GM19467 (cell line): Measurements from ENCODE around the gene KRTAP4-5.
"Not testable (repeated sequence)": the region's sequence is repeated elsewhere in the genome, so short reads cannot be mapped to it uniquely, and the experiment has no call there.

Source experiments
- ATAC-seq: cut with Tn5 transposase; IDR thresholded peaks from one replicate; pipeline ENCODE4 v1.9.1; 2021; ENCODE audit warnings: mild to moderate bottlenecking, moderate library complexity; ENCODE audit not compliant: unreplicated experiment

Gene KRTAP4-5

GRCh38 chr17:41147531-41148204, 2.0 kb downstream of the KRTAP4-5 start:
- no peak for ATAC-seq

DNA sequence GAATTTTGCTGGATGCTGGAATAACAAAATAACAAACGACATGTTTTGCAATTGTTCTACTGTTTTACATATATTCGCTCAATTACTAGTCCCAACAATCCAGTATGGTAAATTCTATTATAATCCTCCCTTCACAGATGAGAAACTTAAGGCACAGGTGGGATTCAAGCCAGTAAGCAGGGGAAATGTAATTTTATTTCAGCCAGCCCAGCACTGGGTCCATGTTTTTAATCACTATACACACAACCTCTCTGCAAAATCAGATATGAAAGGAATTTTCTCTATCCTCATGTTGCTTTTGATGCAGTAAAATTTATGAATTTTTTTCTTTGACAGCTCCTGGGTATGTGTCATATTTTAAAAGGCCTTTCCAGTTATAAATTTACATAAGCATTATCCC, 4.4 kb downstream of the KRTAP4-5 start:
- no peak for ATAC-seq

DNA sequence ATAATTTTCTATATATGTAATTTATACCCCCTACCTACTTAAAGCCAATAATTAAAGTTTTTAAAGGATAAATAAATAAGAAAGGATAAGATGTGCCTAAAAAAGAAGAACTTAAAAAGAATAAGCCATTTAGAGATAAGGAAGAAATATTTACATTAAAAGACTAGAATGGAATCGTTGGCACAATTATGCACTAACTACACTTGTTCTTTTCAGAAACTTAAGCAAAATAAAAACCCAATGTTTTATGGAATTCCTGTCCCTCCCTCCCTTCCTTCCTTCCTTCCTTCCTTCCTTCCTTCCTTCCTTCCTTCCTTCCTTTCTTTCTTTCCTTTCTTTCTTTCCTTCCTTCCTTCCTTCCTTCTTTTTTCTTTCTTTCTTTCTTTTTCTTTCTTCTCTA, 4.8 kb downstream of the KRTAP4-5 start:
- ATAC-seq, result no peak

DNA sequence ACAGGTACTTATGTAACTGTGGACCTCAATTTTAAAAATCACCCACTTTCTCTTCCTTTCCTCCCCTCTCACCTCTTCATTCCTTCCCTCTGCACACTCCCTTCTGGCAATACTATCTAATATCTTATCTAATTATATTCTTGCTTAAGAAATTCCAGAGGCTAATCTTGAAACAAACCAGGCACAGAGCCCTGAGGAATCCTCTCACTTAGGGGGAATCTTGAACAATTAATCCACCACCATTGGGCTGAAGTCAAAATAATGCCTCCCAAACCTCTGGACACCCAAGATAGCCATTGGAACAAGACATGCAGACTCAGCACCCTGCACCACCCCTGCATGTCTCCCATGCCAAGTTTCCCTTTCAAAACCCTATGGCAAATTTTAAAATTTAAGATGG, 8.3 kb downstream of the KRTAP4-5 start:
- ATAC-seq, result no peak

GRCh38 chr17:41140360-41141131, 9.1 kb downstream of the KRTAP4-5 start, which contains the start of gene KRTAP4-6:
KRTAP4-6 (minus strand) TSS chr17:41140544; CDS start chr17:41140487, 57 bp downstream.
- no peak for ATAC-seq

- ATAC-seq, result not testable (repeated sequence)
These were observed 9.8 kb downstream of the KRTAP4-5 start for GRCh38 chr17:41139865-41140264.

DNA sequence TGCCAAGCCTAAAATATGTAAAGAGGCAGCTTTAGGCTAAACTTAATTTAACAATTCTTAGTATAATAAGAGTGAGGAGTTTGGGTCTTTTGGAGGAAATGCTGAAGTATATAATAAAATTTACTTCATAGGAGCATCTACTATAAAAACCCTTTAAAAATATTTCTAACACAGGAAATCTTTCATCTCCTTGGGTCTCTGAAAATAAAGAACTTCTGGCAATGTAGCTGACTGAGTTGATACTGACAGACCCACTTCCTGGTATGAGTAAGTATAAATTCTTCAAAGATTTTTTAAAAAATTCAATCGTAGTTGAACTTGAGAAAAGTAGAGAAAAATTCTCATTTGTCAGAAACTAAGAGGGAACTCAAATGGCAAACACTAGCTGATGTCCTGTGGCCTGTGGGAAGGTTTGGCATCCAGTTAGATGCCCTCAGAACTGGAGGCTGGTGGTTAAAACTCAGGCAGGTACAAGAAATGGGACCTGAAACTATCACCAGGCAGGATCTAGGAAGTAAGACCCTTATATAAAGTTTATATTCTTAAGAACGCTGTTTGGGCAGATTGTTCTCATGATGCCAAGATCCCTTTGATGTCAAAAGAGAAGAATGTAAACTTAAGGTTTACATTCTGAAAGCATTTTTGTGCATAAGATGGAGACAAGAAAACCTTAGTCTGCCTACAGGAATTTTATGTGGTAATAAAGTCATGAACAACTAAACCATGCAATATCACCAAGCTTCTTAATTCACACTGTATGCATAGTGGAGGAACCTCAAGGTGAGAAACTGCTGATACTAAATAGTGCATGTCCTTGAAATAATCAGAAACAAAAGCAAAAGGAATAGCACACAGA, 15.5 kb downstream of the KRTAP4-5 start:
- no peak for ATAC-seq

DNA sequence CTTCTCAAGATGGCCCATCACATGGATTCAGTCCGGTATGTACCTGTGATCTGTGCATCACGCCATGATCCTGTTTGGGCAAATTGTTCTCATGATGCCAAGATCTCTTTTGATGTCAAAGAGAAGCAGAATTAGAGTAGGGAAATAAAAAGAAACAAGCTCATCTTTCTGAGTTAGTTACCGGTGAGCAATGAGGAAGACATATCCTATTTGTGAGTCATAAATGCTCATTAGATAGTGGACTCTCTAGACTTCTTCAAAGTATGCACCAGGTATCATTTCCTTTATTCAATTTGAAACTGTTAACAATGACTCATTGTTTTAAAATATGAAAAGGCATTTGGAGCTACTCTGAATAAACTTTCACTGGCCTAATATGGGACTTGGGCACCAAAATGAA, 17.6 kb downstream of the KRTAP4-5 start:
- ATAC-seq, result no peak

- no peak for ATAC-seq
These were observed 22.3 kb downstream of the KRTAP4-5 start for GRCh38 chr17:41127371-41127770.

- no peak for ATAC-seq
These were observed 23.2 kb downstream of the KRTAP4-5 start for GRCh38 chr17:41126412-41126811.

DNA sequence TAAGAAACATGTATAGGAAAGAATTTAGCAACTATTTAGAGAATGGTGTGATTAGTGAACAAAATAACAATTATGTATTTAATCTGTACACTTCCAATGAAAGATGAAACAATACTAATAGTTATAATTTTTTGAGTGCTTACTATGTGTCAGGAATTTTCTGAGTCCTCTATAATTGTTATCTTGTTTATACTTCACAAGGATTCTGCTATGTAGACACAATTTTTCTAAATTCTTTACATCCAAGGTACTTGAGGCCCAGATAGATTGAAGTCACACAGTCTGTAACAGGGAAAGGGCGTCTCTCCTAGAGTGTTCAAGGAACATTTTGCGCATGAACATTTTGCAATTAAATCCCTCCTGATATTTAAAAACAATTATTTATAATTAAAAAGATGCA, 24.6 kb downstream of the KRTAP4-5 start:
- ATAC-seq, result no peak

GRCh38 chr17:41123991-41124371, 25.6 kb downstream of the KRTAP4-5 start, which contains the start of gene KRTAP4-12:
KRTAP4-12 (minus strand) TSS chr17:41124182; CDS start chr17:41124122, 60 bp downstream.
- ATAC-seq, result not testable (repeated sequence)

- not testable (repeated sequence) for ATAC-seq
These were observed 26.2 kb downstream of the KRTAP4-5 start for GRCh38 chr17:41123292-41123990.

DNA sequence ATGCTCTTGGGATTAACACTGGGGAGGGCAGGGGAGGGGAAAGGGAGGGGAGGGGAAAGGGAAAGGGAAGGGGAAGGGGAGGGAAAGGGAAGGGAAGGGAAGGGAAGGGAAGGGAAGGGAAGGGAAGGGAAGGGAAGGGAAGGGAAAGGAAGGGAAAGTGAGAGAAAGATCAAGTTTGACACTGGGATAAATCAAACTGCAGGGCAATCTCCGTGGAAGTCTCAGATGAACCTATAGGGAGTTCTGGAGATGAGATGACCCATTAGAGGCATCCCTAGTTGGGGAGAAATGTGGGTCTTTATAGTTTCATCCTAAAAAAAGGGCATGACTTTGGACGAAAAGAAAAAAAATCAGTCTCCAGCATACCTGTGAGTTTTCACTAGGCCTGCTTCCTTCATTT, 27.9 kb downstream of the KRTAP4-5 start:
- no peak for ATAC-seq

- not testable (repeated sequence) for ATAC-seq
These were observed 29.6 kb downstream of the KRTAP4-5 start for GRCh38 chr17:41119696-41120690.

GRCh38 chr17:41118721-41119120, 30.9 kb downstream of the KRTAP4-5 start:
- no peak for ATAC-seq

DNA sequence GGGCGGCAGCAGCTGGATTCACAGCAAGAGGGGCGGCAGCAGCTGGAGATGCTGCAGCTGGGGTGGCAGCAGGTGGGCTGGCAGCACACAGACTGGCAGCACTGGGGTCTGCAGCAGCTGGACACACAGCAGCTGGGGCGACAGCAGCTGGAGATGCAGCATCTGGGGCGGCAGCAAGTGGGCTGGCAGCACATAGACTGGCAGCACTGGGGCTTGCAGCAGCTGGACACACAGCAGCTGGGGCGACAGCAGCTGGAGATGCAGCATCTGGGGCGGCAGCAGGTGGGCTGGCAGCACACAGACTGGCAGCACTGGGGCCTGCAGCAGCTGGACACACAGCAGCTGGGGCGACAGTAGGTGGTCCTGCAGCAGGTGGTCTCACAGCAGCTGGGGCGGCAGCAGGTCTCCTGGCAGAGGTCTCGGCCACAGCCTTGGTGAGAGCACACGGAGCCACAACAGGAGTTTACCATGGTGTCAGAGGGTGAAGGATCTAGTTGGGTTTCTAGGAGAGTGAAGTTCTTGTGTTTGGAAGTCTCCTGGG, 31.7 kb downstream of the KRTAP4-5 start, which contains the start of gene KRTAP4-11:
Gene KRTAP4-11, minus strand, starts transcription at position 528 of the 541 bp plus-strand sequence. Its CDS starts 58 bp downstream, at position 470.
- not testable (repeated sequence) for ATAC-seq

GRCh38 chr17:41116297-41116696, 33.3 kb downstream of the KRTAP4-5 start:
- ATAC-seq, result no peak
